Activated naive CD4-positive, alpha-beta T cell treated with anti-CD3 and anti-CD28 coated beads, Interleukin-2, amount 10 ng/mL, durations not matched to agents 7 days and 5 days (primary cell): Measurements from ENCODE around the gene NCOA5.

Source experiments
- CTCF ChIA-PET: fragments of 350-600 bp; sonication (Branson Sonifier 250); formaldehyde crosslinking; loops from one replicate; lab custom pipeline; 2021; ENCODE audit warnings: antibody characterized with exemption; lab: Charles Lee
- DNase-seq: peaks from one replicate; pipeline ENCODE4 v3.0.0-alpha.2; 2020
- H3K27ac Mint-ChIP-seq: one replicate; pipeline ENCODE4 v1.8.0; 2021; ENCODE audit warnings: mild to moderate bottlenecking, moderate library complexity, mixed read lengths
- H3K27me3 Mint-ChIP-seq: one replicate; pipeline ENCODE4 v1.8.0; 2021; ENCODE audit warnings: mild to moderate bottlenecking, mixed read lengths
- H3K36me3 Mint-ChIP-seq: one replicate; pipeline ENCODE4 v1.8.0; 2021; ENCODE audit warnings: mixed read lengths
- H3K4me1 Mint-ChIP-seq: one replicate; pipeline ENCODE4 v1.8.0; 2021; ENCODE audit warnings: mixed read lengths
- H3K4me3 Mint-ChIP-seq: one replicate; pipeline ENCODE4 v1.8.0; 2021; ENCODE audit warnings: mild to moderate bottlenecking, moderate library complexity, mixed read lengths
- H3K9me3 Mint-ChIP-seq: one replicate; pipeline ENCODE4 v1.8.0; 2021; ENCODE audit warnings: mixed read lengths

Gene NCOA5

DNA sequence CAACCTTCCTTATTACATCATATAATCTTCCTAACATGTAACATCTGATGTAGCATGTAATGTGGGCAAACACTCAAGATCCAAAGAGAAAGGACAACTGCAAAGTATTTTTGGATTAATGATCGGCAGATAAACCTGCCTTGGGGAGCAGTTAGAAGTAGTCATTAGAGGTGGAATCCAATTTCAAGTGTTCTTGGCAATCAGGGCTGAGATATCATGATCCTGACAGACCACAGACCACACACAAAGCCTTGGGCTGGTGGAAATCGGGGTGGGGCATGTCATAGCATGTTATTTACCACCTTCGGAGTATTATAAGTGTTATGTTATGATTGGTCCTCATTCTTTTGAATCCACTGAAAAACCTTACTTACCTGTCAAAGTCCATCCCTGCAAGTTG, 16.3 kb downstream of the NCOA5 start:
- Mint-ChIP-seq H3K27me3 (no peaks in the 10 kb centered on the region), H3K4me1 (peaks cover 2% of the 10 kb centered on the region), H3K27ac (no peak overlapping the region), H3K4me3 (no peak overlapping the region), H3K9me3 (no peaks in the 10 kb centered on the region), H3K36me3 (peaks cover 21% of the 10 kb centered on the region)
- CTCF ChIA-PET: no interaction called here
- no peak for DNase-seq

DNA sequence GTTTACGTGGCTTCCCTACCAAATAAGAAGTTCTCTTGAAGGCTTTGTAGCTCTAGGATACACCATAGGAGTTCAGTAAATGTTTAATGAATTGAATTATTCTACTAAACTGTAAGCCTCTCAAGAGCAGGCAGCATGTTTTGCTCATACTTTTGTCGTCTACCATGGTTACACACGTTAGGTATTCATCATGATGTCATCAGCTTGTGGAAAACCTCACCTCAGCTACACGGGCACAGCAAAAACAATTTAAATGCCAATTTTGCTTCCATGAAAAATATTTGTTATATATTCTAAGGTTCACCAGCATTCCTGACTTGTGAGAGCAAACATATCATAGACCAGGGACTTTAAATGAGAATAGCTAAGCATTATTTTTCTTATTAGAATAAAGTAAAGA, 16.7 kb downstream of the NCOA5 start:
- DNase-seq: no peak
- peaks cover 2% of the 10 kb centered on the region for H3K4me1 Mint-ChIP-seq
- H3K36me3 Mint-ChIP-seq: peaks cover 25% of the 10 kb centered on the region
- no peaks in the 10 kb centered on the region for H3K9me3 Mint-ChIP-seq
- H3K4me3 Mint-ChIP-seq: no peak overlapping the region
- no peak overlapping the region for H3K27ac Mint-ChIP-seq
- no peaks in the 10 kb centered on the region for H3K27me3 Mint-ChIP-seq
- CTCF ChIA-PET: no interaction called here

DNA sequence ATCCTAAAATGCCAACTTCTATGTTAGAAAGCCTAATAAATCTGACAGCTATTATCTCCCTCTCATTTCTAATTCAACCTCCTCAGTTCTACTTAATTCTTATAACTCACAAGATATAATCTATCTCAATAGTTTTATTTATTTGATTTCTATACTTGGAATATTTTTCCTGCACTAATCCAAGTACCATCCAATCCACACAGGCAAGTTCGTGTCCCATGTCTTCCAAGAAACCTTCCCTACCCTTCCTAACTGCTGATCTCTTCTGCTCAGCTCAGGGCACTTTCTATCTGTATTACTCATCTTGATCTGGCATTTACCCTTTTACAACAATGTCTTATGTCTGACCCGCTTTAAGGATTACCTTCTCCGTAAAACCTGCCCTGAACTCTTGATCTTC, 18.2 kb downstream of the NCOA5 start:
- no peak overlapping the region for H3K27ac Mint-ChIP-seq
- peaks cover 2% of the 10 kb centered on the region for H3K4me1 Mint-ChIP-seq
- H3K4me3 Mint-ChIP-seq: no peak overlapping the region
- no peak for DNase-seq
- no peaks in the 10 kb centered on the region for H3K9me3 Mint-ChIP-seq
- H3K36me3 Mint-ChIP-seq: peaks cover 27% of the 10 kb centered on the region
- H3K27me3 Mint-ChIP-seq: no peaks in the 10 kb centered on the region
- CTCF ChIA-PET: no interaction called here

DNA sequence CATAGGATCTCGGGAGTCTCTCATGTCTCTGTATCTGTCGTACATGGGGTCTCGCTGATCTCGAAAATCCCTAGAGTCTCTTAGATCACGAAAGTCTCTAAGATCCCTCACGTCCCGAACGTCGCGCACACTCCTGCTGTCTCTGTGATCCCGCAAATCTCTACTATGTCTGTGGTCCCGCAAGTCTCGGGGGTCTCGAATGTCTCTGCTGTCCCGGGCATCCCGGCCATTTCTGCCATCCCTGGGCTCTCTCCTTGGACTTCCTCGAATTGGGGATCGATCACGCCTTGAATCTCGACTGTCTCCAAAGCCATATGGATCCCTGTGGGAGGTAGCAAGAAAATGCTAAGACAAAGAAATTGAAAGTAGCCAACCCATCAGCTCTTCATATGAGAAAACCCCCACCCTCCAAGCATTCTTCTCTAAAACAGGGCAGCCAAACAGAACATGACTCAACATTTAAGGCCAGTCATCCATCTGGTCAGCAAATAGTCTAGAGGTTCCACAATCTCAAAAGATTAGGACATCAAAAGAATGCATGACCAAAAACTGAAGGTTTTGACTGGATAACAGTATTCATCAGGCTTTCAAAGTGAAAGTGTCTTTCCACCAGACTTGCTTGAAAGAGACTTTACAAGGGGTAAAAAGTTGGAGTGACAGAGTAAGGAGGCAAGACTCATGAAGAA, 19.4 kb downstream of the NCOA5 start:
- H3K4me1 Mint-ChIP-seq: peaks cover 2% of the 10 kb centered on the region
- peaks cover 32% of the 10 kb centered on the region for H3K36me3 Mint-ChIP-seq
- no peaks in the 10 kb centered on the region for H3K27me3 Mint-ChIP-seq
- CTCF ChIA-PET: no interaction called here
- no peak overlapping the region for H3K27ac Mint-ChIP-seq
- DNase-seq: no peak
- H3K9me3 Mint-ChIP-seq: no peaks in the 10 kb centered on the region
- no peak overlapping the region for H3K4me3 Mint-ChIP-seq

DNA sequence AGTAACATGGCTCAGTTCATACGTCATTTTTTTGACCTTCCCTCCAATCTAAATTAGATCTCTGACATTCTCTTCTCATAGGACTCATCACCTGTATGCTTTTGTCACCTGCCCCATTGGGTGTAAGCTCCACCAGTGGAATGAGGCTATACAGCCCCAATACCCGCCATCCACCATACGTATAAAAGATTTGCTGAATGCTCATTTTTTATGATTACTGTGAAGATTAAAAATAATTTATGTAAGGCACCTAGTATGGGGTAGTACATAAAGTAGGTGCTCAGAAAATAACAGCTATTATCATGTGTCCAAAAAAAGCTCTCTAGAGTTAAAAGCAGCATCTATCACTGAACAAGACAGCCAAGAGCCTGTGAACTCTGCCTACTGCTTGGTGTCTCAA, 24.1 kb downstream of the NCOA5 start:
- H3K27ac Mint-ChIP-seq: no peak overlapping the region
- no peak overlapping the region for H3K4me3 Mint-ChIP-seq
- H3K4me1 Mint-ChIP-seq: peaks cover 24% of the 10 kb centered on the region
- no peak for DNase-seq
- no peaks in the 10 kb centered on the region for H3K27me3 Mint-ChIP-seq
- H3K9me3 Mint-ChIP-seq: no peaks in the 10 kb centered on the region
- CTCF ChIA-PET: interaction anchor here (0.9 kb wide), 1 partner anchor 42 kb away, joined by 3 read pairs; no protein-coding TSS in a partner anchor
- H3K36me3 Mint-ChIP-seq: peaks cover 64% of the 10 kb centered on the region

DNA sequence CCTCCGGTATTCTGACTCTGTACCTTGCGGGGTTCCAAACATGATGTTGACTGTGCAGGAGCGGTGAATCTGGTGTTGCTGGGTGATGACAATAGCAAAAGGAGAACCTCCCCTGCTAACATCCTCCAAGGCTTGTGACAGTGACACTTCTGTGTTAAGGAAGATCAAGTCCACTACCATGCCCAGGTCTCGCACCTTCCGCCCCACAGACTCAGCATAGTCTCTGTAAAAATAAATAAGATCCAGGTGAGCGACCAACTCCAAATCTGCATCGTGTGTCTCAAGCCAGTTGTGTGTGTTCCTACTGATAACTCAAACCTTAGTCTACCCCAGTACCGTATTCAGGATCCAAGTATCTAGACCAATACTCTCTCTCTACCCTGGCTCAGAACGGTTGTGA, 24.8 kb downstream of the NCOA5 start:
- CTCF ChIA-PET: interaction anchor here (0.9 kb wide), 1 partner anchor 42 kb away, joined by 3 read pairs; no protein-coding TSS in a partner anchor
- no peaks in the 10 kb centered on the region for H3K27me3 Mint-ChIP-seq
- H3K27ac Mint-ChIP-seq: no peak overlapping the region

DNA sequence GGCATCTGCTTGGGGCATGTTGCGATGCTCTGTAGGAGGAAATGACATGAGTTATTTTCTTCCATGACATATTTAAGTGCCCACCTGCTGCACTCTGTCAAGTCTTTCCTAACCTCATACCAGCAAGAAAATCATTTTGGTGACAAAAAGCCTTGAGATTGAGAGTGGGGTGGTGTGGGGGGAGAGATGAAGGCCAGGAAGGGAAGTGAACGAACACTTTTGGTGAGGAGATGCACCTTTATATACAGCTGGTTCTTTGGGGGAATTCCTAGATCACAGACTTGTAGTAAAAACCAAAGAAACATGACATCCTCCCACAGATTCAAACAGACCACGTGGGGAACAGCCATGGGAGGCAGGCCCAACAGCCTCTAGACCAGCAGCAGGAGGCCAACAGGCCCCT, 26.1 kb downstream of the NCOA5 start:
- CTCF ChIA-PET: no interaction called here
- Mint-ChIP-seq H3K27me3 (peaks cover 7% of the 10 kb centered on the region), H3K4me1 (peaks cover 42% of the 10 kb centered on the region), H3K27ac (no peak overlapping the region), H3K4me3 (no peak overlapping the region), H3K36me3 (peaks cover 77% of the 10 kb centered on the region), H3K9me3 (no peaks in the 10 kb centered on the region)
- no peak for DNase-seq

More for the DNA sequence above, 24.8 kb downstream of the NCOA5 start:
- H3K36me3 Mint-ChIP-seq: peaks cover 71% of the 10 kb centered on the region
- peaks cover 31% of the 10 kb centered on the region for H3K4me1 Mint-ChIP-seq
- no peak for DNase-seq
- H3K9me3 Mint-ChIP-seq: no peaks in the 10 kb centered on the region
- H3K4me3 Mint-ChIP-seq: no peak overlapping the region

DNA sequence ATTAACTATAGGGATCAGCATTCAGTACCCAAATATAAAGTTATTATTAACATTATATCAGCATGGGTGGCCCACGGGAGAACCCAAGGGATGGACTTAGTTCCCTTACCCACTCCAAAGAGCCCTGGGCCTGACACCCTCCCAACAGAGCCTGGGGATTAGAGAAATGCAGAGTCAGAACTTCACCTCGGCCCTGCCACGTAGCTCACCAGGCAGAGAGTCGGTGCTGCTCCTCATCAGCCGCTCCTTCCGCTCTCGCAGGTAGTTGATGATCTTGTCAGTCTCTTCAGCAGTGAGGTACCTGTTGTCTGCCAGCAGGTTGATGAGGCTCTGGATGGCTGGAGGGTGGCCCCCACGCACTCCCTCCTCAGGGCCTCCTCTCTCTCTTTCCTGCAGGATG, 26.6 kb downstream of the NCOA5 start:
- Mint-ChIP-seq H3K27me3 (peaks cover 12% of the 10 kb centered on the region), H3K4me1 (peaks cover 45% of the 10 kb centered on the region), H3K36me3 (peaks cover 73% of the 10 kb centered on the region), H3K9me3 (no peaks in the 10 kb centered on the region), H3K27ac (no peak overlapping the region), H3K4me3 (no peak overlapping the region)
- CTCF ChIA-PET: interaction anchor here (3.1 kb wide), 1 partner anchor 49 kb away, joined by 9 read pairs; no protein-coding TSS in a partner anchor
- no peak for DNase-seq

DNA sequence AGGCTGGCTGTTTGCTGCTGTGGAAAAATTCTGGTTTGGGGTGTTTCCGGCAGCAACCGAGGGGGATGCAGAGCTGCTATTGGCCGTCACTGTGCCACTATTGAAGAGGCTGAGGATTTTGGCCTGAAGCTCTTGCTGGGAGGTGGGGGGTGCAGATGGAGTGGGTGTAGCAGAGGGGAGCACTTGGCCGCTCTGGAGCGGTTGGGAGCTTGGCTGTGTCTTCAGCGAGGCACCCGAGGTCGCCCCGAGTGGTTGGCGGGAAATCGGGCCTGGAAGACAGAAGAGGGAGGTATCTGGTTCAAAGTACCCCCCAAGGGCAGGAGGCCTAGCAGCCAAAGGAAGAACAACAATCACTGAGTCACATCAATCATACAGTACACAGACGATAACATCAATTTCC, 27.1 kb downstream of the NCOA5 start:
- CTCF ChIA-PET: interaction anchor here (3.1 kb wide), 1 partner anchor 49 kb away, joined by 9 read pairs; no protein-coding TSS in a partner anchor
- H3K4me1 Mint-ChIP-seq: peaks cover 47% of the 10 kb centered on the region
- no peak overlapping the region for H3K27ac Mint-ChIP-seq
- no peaks in the 10 kb centered on the region for H3K9me3 Mint-ChIP-seq
- H3K4me3 Mint-ChIP-seq: no peak overlapping the region
- peaks cover 71% of the 10 kb centered on the region for H3K36me3 Mint-ChIP-seq
- no peak for DNase-seq
- H3K27me3 Mint-ChIP-seq: peaks cover 17% of the 10 kb centered on the region

DNA sequence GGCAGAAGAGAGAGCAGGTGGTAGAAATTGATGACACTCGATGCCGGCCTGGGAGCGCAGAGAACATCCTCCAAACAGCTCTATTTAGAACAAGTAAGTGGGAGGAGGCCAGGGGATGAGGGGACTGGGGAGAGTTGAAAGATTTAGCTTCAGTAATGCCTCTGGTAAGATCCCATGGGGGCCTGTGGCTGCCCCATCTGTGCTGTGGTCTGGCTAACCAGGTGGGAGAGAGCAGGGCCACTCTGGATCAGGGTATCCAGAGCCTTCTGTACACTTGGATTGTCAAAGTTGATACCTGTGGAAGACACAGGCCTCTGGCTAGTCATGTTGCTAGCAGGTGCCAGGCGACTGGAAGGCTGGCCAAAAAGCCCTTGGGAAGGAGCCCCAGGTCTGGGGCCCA, 27.6 kb downstream of the NCOA5 start:
- Mint-ChIP-seq H3K9me3 (no peaks in the 10 kb centered on the region), H3K27me3 (peaks cover 22% of the 10 kb centered on the region), H3K4me1 (peaks cover 47% of the 10 kb centered on the region), H3K4me3 (no peak overlapping the region), H3K36me3 (peaks cover 71% of the 10 kb centered on the region), H3K27ac (no peak overlapping the region)
- CTCF ChIA-PET: interaction anchor here (3.1 kb wide), 1 partner anchor 48 kb away, joined by 9 read pairs; no protein-coding TSS in a partner anchor
- no peak for DNase-seq

DNA sequence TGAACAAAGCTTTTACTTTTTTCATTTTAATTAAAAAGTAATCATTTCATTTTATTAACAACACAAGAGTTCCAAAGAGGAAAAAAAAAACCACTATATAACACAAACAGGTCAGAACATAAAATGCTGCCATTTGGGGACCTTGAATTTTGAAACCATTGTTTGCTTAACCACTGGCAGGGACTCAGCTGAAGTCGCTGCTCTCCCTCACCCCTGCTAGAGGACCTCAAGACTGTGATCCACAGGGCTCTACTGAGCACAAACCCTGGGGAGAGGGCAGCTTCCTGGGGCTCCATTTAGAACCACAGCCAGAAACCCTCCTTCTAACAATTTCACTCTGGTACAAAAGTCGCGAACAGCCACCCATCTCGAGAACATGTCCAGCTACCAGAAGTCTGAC, 28.8 kb downstream of the NCOA5 start:
- no peak overlapping the region for H3K4me3 Mint-ChIP-seq
- peaks cover 66% of the 10 kb centered on the region for H3K36me3 Mint-ChIP-seq
- no peaks in the 10 kb centered on the region for H3K9me3 Mint-ChIP-seq
- CTCF ChIA-PET: interaction anchor here (3.1 kb wide), 1 partner anchor 47 kb away, joined by 9 read pairs; no protein-coding TSS in a partner anchor
- DNase-seq: no peak
- peaks cover 34% of the 10 kb centered on the region for H3K27me3 Mint-ChIP-seq
- H3K27ac Mint-ChIP-seq: peak overlapping the region; percentile 66
- H3K4me1 Mint-ChIP-seq: peaks cover 47% of the 10 kb centered on the region

DNA sequence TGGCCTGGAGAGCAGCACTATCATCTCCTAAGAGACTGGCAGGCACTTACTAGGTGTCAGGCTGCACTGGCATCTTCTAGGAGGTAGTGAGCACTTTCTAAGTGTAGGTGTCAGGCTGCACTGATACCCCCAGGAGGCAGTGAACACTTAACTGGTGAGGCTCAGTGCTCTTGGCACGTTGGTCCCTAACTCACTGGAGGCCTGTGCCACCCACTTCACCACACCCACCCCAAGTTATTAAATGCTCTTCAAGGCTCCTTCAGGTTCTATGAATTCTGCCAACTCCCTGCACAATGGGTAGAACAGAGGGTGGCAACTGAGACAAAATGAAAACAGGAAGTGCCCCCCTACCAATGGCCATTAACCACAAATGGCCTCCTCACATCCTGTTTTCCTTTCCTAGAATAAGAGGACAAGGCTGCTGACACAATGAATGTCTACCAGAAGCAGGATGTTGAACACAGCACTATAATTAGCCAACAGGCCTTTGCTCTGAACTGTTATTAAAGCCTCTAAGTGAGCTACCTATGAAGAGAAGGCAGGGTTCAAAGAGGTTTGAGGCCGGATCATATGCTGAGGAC, 29.4 kb downstream of the NCOA5 start:
- CTCF ChIA-PET: interaction anchor here (3.1 kb wide), 1 partner anchor 47 kb away, joined by 9 read pairs; no protein-coding TSS in a partner anchor
- Mint-ChIP-seq H3K4me1 (peaks cover 47% of the 10 kb centered on the region), H3K4me3 (no peak overlapping the region), H3K9me3 (no peaks in the 10 kb centered on the region), H3K27me3 (peaks cover 39% of the 10 kb centered on the region), H3K27ac (peak overlapping the region; percentile 62), H3K36me3 (peaks cover 60% of the 10 kb centered on the region)
- no peak for DNase-seq

DNA sequence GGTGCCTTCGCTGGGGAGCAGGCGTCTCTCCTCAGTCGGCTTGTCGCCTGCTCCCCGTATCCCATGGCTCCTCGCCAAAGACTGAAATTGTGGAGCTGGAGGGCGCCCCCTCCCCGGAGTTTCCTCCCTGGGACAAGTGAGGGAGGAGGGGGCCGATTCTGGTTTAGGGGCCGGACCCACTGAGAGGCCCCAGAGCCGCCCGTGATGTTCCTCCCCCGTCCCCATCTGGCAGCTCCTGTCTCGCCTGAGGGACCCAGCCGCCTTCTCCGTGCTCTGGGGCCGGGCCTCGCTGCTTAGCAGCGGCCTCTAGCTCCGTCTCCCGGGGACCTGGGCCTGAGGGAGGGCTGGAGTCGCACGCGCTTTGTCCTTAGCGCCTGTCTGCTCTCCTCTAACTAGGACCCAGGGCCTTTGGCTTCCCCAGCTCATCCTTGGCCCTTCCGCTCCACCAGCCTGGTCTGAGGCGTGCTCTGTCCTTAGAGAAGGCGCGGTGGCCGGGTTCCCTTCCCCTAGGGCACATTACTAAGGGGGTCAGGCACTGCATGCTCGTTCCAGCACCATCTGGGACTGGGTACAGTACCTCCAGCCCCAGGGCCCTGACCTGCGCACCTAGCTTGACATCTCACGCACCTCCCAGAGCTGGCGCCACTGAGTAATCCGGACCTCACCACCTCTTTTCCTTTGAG, 31.0 kb downstream of the NCOA5 start:
- Mint-ChIP-seq H3K4me1 (peaks cover 39% of the 10 kb centered on the region), H3K9me3 (no peaks in the 10 kb centered on the region), H3K4me3 (no peak overlapping the region), H3K27ac (no peak overlapping the region), H3K36me3 (peaks cover 44% of the 10 kb centered on the region), H3K27me3 (peaks cover 48% of the 10 kb centered on the region)
- no peak for DNase-seq
- CTCF ChIA-PET: interaction anchor here (1.4 kb wide), 1 partner anchor 71 kb away, joined by 5 read pairs; no protein-coding TSS in a partner anchor

DNA sequence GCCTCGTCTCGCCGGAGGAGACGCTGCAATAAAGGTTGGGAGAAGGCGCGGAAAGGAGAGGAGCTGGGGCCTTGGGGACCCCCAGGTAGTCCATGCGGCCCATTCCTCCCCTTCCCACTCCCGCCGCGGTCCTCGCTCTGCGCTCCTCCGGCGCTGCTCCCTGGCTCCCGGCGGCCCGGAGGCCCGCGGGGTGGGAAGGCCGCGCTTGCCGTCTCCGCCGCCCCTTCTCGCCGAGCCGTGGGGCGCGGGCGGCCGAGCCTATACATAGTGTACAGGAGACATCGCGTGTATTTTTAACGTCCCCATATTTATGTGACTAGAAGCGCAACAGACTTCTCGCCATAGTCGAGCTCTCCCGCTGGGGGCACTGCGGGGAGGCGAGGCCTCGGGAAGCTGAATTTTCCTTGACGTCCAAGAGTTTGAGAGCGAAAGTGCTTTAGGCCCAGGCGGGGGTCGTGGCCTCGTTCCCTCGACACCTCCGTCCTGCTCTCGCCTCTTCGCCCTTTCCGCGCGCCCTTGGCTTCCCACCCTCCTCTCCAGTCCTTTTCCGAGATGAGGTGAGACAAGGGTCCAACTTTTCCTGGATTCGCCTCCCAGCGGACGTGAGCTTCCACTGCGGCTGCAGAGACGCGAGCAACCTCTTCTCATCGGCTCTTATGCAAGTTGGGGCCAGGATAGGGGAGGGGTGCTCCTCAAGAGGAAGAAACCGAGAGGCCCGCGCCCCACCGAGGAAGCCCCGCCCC, 31.7 kb downstream of the NCOA5 start:
- Mint-ChIP-seq H3K9me3 (no peaks in the 10 kb centered on the region), H3K27ac (no peak overlapping the region), H3K27me3 (peaks cover 51% of the 10 kb centered on the region), H3K4me1 (peaks cover 38% of the 10 kb centered on the region), H3K4me3 (peak overlapping the region; percentile 20), H3K36me3 (peaks cover 38% of the 10 kb centered on the region)
- CTCF ChIA-PET: interaction anchor here (1.4 kb wide), 1 partner anchor 70 kb away, joined by 5 read pairs; no protein-coding TSS in a partner anchor
- peak; percentile 52 for DNase-seq
